Endothelial cell of umbilical vein (primary cell): ENCODE data around the gene LARGE1.

Source experiments
- MAX ChIP-seq: IDR thresholded peaks from 2 replicates; pipeline ENCODE4 v1.6.1; 2011; ENCODE audit not compliant: insufficient read depth, insufficient read length
- TF ChIP-seq, protein P1 (sequence below), 2 donors: IDR thresholded peaks; 1 replicate in 1 of 2; 2 replicates in 1 of 2; pipeline ENCODE4 v1.5.1; 2011; ENCODE audit warnings: low read length in 2 of 2, mild to moderate bottlenecking in 2 of 2, moderate library complexity in 2 of 2, control low read depth in 1 of 2, inconsistent platforms in 1 of 2, low read depth in 1 of 2; ENCODE audit not compliant: insufficient read depth in 1 of 2; ENCODE audit errors: extremely low read depth in 1 of 2

DNA sequence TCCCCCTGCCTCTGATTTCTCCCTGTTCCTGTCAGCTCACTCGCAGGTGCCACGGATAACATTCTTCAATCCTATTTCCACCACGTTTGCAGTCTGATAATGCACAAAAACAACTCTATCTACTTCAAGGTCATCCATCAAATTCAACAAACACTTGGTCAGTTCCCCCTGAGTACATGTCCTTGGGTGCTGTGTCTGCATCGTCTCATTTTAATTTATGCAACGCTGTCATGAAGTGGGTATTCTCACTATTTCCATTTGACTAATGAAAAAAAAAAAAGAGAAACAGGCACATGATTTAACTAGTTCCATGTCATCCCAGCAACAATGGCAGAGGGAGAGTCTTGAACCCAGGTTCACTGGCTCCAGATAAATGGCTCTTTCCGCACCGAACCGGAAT, 262.6 kb downstream of the LARGE1 start:
- TF ChIP-seq, protein P1, sequence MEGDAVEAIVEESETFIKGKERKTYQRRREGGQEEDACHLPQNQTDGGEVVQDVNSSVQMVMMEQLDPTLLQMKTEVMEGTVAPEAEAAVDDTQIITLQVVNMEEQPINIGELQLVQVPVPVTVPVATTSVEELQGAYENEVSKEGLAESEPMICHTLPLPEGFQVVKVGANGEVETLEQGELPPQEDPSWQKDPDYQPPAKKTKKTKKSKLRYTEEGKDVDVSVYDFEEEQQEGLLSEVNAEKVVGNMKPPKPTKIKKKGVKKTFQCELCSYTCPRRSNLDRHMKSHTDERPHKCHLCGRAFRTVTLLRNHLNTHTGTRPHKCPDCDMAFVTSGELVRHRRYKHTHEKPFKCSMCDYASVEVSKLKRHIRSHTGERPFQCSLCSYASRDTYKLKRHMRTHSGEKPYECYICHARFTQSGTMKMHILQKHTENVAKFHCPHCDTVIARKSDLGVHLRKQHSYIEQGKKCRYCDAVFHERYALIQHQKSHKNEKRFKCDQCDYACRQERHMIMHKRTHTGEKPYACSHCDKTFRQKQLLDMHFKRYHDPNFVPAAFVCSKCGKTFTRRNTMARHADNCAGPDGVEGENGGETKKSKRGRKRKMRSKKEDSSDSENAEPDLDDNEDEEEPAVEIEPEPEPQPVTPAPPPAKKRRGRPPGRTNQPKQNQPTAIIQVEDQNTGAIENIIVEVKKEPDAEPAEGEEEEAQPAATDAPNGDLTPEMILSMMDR (IDR thresholded peaks at IDR 0.05; ENCODE audit: extremely low read depth in 1 of 2, insufficient read depth in 1 of 2, low read depth in 1 of 2, low read length in 2 of 2), result no peak
- no peak for TF ChIP-seq MAX
